Transverse colon (tissue), 4 donors: Measurements from ENCODE around the gene AKT1S1. TPM values are rescaled to one million over a fixed set of nuclear protein-coding genes. Genes with fewer than 3 reads are reported as not detected.

Experiments used
- DNase-seq: peaks from one replicate; pipeline ENCODE4 v3.0.0-alpha.2; 2019
- H3K27ac ChIP-seq, 4 donors: fragments of 200-600 bp; sonication (generic); 2 replicates each; pipeline ENCODE4 v1.5.1; 2016 to 2018; ENCODE audit warnings: inconsistent platforms in 4 of 4
- H3K27me3 ChIP-seq: fragments of 200-600 bp; sonication (generic); 2 replicates; pipeline ENCODE4 v1.5.1; 2017; ENCODE audit warnings: inconsistent platforms
- H3K36me3 ChIP-seq, 4 donors: fragments of 200-600 bp; sonication (generic); 2 replicates each; pipeline ENCODE4 v1.5.1; 2017 to 2019; ENCODE audit warnings: inconsistent platforms in 4 of 4
- H3K4me1 ChIP-seq, 4 donors: fragments of 200-600 bp; sonication (generic); 2 replicates each; pipeline ENCODE4 v1.5.1; 2017 to 2020; ENCODE audit warnings: inconsistent platforms in 4 of 4
- H3K4me3 ChIP-seq, 4 donors: fragments of 200-600 bp; sonication (generic); 1 replicate in 1 of 4; 2 replicates in 3 of 4; pipeline versions ENCODE4 v1.5.1 to v1.6.1; 2017 to 2019; ENCODE audit warnings: inconsistent platforms in 4 of 4
- H3K9me3 ChIP-seq, 2 donors: fragments of 200-600 bp; sonication (generic); 2 replicates each; pipeline ENCODE4 v1.5.1; 2017 to 2019; ENCODE audit warnings: inconsistent platforms in 2 of 2
- CTCF ChIP-seq, 5 experiments: fragments of 200-600 bp in 3 of 5; fragments of 450-650 bp in 2 of 5; sonication (generic) in 3 of 5; IDR thresholded peaks; 1 replicate in 2 of 5; 2 replicates in 3 of 5; pipeline ENCODE4 v1.5.1; 2016 to 2017; ENCODE audit warnings: antibody characterized with exemption in 5 of 5, inconsistent platforms in 3 of 5, mild to moderate bottlenecking in 2 of 5, moderate library complexity in 1 of 5
- EP300 ChIP-seq: sonication (generic); formaldehyde crosslinking; IDR thresholded peaks from one replicate; pipeline ENCODE4 v1.6.1; 2017; ENCODE audit warnings: antibody characterized with exemption, low read depth
- POLR2A ChIP-seq: fragments of 450-650 bp; IDR thresholded peaks from one replicate; pipeline ENCODE4 v1.6.1; 2016; ENCODE audit warnings: antibody characterized with exemption, mild to moderate bottlenecking, moderate library complexity
- POLR2AphosphoS5 ChIP-seq, 3 donors: sonication (generic); formaldehyde crosslinking; IDR thresholded peaks; one replicate each; pipeline ENCODE4 v1.6.1; 2016; ENCODE audit warnings: antibody characterized with exemption in 3 of 3
- WGBS, 2 donors: methylation state at CpG; one replicate each; pipeline ENCODE4 v1.1.5; 2018; ENCODE audit warnings: low coverage in 1 of 2; 5-methylcytosine and 5-hydroxymethylcytosine counted together
- in situ Hi-C, 4 donors: fragments of 200-750 bp; cut with MboI; loops; one replicate each; pipeline versions ENCODE4 v1.15.0 to v1.15.1; 2017; ENCODE audit warnings: low sequenced_read_pairs in 3 of 4, low pct_ligation_motif_present in 1 of 4, low pct_unique_long_range_greater_than_20kb in 1 of 4
- intact Hi-C: fragments of 100-400 bp; cut with DNase I; formaldehyde crosslinking; loops from one replicate; pipeline ENCODE4 v1.15.1; 2023; ENCODE audit warnings: low total_unique reads
- total RNA-seq, 4 donors: library from RNA; depleted of rRNA; stranded (reverse); fragments of >200 nt; gene quantifications; one replicate each; pipeline ENCODE4 v1.1.0, GENCODE V29; 2016

Gene AKT1S1
- total RNA-seq, 4 donors from 2014 or later: 15.3 to 29.7 (median 22.7) TPM

- WGBS, 2 donors: 67 to 70% methylated on average over 1 to 3 of the region's 3 CpGs
- no peak overlapping the region for H3K4me3 ChIP-seq
- H3K27ac ChIP-seq: no peak overlapping the region
- in situ Hi-C loops (no loop called here), intact Hi-C loops (no loop called here)
- DNase-seq: no peak
- no peaks in the 10 kb centered on the region for H3K9me3 ChIP-seq
- H3K27me3 ChIP-seq: no peaks in the 10 kb centered on the region
- TF ChIP-seq EP300 (no peak), POLR2AphosphoS5 (IDR thresholded peaks at IDR 0.05) (no peak), POLR2A (no peak), CTCF (IDR thresholded peaks at IDR 0.05) (no peak)
- H3K36me3 ChIP-seq: no peaks in the 10 kb centered on the region
- peaks cover 0 to 9% (median 5%) of the 10 kb centered on the region in 4 donors for H3K4me1 ChIP-seq
Observed at GRCh38 chr19:49845414-49845813, 31.7 kb downstream of the AKT1S1 start.

- no peak for TF ChIP-seq POLR2AphosphoS5 (IDR thresholded peaks at IDR 0.05)
- TF ChIP-seq CTCF (IDR thresholded peaks at IDR 0.05): no peak
- TF ChIP-seq EP300: no peak
- no peak for TF ChIP-seq POLR2A
- Histone ChIP-seq H3K36me3 (no peaks in the 10 kb centered on the region), H3K9me3 (no peaks in the 10 kb centered on the region), H3K4me3 (no peak overlapping the region), H3K27ac (no peak overlapping the region), H3K27me3 (no peaks in the 10 kb centered on the region), H3K4me1 (peaks cover 0 to under 1% (median 0%) of the 10 kb centered on the region in 4 donors)
- intact Hi-C loops (no loop called here), in situ Hi-C loops (no loop called here)
- WGBS, 2 donors: 78% methylated on average over 7 to 18 of the region's 18 CpGs
- DNase-seq: no peak
Observed at GRCh38 chr19:49844138-49845095, 32.7 kb downstream of the AKT1S1 start.

- Histone ChIP-seq H3K36me3 (no peaks in the 10 kb centered on the region), H3K27ac (no peak overlapping the region), H3K4me3 (no peak overlapping the region), H3K27me3 (no peaks in the 10 kb centered on the region), H3K9me3 (no peaks in the 10 kb centered on the region), H3K4me1 (no peaks in the 10 kb centered on the region)
- intact Hi-C loops (no loop called here), in situ Hi-C loops (no loop called here)
- 67 to 80% methylated on average over 2 to 3 of the region's 3 CpGs for WGBS, 2 donors
- no peak for DNase-seq
- TF ChIP-seq CTCF (IDR thresholded peaks at IDR 0.05): no peak
- TF ChIP-seq POLR2A: no peak
- TF ChIP-seq POLR2AphosphoS5 (IDR thresholded peaks at IDR 0.05): no peak
- TF ChIP-seq EP300: no peak
Observed at GRCh38 chr19:49843265-49843664, 33.9 kb downstream of the AKT1S1 start.

GRCh38 chr19:49840736-49841249, 36.4 kb downstream of the AKT1S1 start:
- in situ Hi-C loops (no loop called here), intact Hi-C loops (no loop called here)
- whole genome bisulfite sequencing, 2 donors: 82 to 92% methylated on average over 6 to 17 of the region's 17 CpGs
- Histone ChIP-seq H3K4me1 (no peaks in the 10 kb centered on the region), H3K9me3 (no peaks in the 10 kb centered on the region), H3K4me3 (no peak overlapping the region), H3K27me3 (no peaks in the 10 kb centered on the region), H3K27ac (no peak overlapping the region), H3K36me3 (peaks cover 0 to 7% (median 0%) of the 10 kb centered on the region in 4 donors)
- DNase-seq: no peak
- TF ChIP-seq EP300 (no peak), POLR2A (no peak), CTCF (IDR thresholded peaks at IDR 0.05) (no peak), POLR2AphosphoS5 (IDR thresholded peaks at IDR 0.05) (no peak)
